ENCODE measurements around the gene UPK1B. TPM values are rescaled to one million over a fixed set of nuclear protein-coding genes. Genes with fewer than 3 reads are reported as not detected.

UPK1B gene
- total RNA-seq, 1 experiment from 2014 or later: 0.42 TPM

DNA sequence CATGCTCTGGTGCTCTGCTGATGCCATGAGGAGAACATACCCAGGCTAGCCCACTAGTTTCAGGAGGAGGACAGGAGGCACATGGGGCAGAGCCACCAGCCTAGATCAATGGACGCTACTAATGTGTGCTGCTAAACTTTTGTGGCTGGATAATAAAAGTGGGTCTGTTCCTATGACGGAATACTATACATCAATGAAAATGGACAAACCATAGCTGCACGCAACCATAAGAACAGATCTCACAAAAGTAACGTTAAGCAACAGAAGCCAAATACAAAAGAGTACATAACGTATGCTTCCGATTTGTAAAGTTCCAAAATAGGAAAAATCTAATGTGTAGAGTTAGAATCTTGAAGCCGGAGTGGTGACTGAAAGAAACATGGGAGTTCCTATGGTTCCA is 55.8 kb downstream of the UPK1B start (continued):
- TF ChIP-seq, protein P1, sequence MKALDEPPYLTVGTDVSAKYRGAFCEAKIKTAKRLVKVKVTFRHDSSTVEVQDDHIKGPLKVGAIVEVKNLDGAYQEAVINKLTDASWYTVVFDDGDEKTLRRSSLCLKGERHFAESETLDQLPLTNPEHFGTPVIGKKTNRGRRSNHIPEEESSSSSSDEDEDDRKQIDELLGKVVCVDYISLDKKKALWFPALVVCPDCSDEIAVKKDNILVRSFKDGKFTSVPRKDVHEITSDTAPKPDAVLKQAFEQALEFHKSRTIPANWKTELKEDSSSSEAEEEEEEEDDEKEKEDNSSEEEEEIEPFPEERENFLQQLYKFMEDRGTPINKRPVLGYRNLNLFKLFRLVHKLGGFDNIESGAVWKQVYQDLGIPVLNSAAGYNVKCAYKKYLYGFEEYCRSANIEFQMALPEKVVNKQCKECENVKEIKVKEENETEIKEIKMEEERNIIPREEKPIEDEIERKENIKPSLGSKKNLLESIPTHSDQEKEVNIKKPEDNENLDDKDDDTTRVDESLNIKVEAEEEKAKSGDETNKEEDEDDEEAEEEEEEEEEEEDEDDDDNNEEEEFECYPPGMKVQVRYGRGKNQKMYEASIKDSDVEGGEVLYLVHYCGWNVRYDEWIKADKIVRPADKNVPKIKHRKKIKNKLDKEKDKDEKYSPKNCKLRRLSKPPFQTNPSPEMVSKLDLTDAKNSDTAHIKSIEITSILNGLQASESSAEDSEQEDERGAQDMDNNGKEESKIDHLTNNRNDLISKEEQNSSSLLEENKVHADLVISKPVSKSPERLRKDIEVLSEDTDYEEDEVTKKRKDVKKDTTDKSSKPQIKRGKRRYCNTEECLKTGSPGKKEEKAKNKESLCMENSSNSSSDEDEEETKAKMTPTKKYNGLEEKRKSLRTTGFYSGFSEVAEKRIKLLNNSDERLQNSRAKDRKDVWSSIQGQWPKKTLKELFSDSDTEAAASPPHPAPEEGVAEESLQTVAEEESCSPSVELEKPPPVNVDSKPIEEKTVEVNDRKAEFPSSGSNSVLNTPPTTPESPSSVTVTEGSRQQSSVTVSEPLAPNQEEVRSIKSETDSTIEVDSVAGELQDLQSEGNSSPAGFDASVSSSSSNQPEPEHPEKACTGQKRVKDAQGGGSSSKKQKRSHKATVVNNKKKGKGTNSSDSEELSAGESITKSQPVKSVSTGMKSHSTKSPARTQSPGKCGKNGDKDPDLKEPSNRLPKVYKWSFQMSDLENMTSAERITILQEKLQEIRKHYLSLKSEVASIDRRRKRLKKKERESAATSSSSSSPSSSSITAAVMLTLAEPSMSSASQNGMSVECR (CRISPR knock-in tag; IDR thresholded peaks at IDR 0.05; ENCODE audit: borderline replicate concordance): no peak
- TF ChIP-seq SMAD3 (CRISPR knock-in tag; IDR thresholded peaks at IDR 0.05; ENCODE audit: borderline replicate concordance) (no peak), EMX1 (CRISPR knock-in tag; IDR thresholded peaks at IDR 0.05) (no peak), SOX15 (CRISPR knock-in tag; IDR thresholded peaks at IDR 0.05) (no peak), RELA (CRISPR knock-in tag; IDR thresholded peaks at IDR 0.05; ENCODE audit: borderline replicate concordance) (no peak), GABPB1 (CRISPR knock-in tag; IDR thresholded peaks at IDR 0.05) (no peak)
- TF ChIP-seq, protein P2, sequence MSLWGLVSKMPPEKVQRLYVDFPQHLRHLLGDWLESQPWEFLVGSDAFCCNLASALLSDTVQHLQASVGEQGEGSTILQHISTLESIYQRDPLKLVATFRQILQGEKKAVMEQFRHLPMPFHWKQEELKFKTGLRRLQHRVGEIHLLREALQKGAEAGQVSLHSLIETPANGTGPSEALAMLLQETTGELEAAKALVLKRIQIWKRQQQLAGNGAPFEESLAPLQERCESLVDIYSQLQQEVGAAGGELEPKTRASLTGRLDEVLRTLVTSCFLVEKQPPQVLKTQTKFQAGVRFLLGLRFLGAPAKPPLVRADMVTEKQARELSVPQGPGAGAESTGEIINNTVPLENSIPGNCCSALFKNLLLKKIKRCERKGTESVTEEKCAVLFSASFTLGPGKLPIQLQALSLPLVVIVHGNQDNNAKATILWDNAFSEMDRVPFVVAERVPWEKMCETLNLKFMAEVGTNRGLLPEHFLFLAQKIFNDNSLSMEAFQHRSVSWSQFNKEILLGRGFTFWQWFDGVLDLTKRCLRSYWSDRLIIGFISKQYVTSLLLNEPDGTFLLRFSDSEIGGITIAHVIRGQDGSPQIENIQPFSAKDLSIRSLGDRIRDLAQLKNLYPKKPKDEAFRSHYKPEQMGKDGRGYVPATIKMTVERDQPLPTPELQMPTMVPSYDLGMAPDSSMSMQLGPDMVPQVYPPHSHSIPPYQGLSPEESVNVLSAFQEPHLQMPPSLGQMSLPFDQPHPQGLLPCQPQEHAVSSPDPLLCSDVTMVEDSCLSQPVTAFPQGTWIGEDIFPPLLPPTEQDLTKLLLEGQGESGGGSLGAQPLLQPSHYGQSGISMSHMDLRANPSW (CRISPR knock-in tag; conservative IDR thresholded peaks at IDR 0.05; ENCODE audit: low read depth): no peak
- TF ChIP-seq, protein P3, sequence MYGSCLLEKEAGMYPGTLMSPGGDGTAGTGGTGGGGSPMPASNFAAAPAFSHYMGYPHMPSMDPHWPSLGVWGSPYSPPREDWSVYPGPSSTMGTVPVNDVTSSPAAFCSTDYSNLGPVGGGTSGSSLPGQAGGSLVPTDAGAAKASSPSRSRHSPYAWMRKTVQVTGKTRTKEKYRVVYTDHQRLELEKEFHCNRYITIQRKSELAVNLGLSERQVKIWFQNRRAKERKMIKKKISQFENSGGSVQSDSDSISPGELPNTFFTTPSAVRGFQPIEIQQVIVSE (CRISPR knock-in tag; IDR thresholded peaks at IDR 0.05; ENCODE audit: borderline replicate concordance): no peak

DNA sequence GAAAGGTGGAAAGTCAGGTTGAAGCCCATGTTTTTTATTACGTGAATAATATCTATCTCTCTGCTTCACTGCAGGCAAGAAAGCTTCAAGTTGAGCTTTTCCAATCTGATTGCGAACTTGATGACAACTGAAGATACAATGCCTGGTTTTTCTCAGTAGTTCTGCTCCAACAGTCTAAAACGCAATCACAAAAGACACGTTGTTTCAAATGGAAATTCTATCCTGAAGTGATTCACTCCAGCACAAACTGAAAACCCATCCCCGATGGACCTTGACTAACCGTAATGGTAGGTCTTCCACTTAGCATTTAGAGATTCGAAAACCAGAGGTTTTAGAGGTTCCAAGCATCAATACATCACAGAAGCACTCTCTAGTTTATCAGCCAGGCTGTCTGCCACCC is 56.7 kb downstream of the UPK1B start:
- peaks cover 71% of the 10 kb centered on the region for H3K36me3 Mint-ChIP-seq
- CTCF ChIA-PET: interaction anchor here (1.2 kb wide), 1 partner anchor 11 kb away, joined by 3 read pairs; no protein-coding TSS in a partner anchor
- DNase-seq (ENCODE audit: low spot score) (no peak), ATAC-seq (no peak)
- H3K27ac Mint-ChIP-seq: no peak overlapping the region
- POLR2A ChIA-PET: interaction anchor here (0.5 kb wide), 1 partner anchor 268 kb away, joined by 3 read pairs; the partner anchor contains the start of gene TIMMDC1
- H3K4me3 Mint-ChIP-seq: no peak overlapping the region
- H3K27me3 Mint-ChIP-seq (ENCODE audit: low read depth): no peaks in the 10 kb centered on the region
- no peaks in the 10 kb centered on the region for H3K9me3 Mint-ChIP-seq
- no peaks in the 10 kb centered on the region for H3K4me1 Mint-ChIP-seq
- TF ChIP-seq TEAD1 (CRISPR knock-in tag; IDR thresholded peaks at IDR 0.05) (no peak), FOXP1 (CRISPR knock-in tag; IDR thresholded peaks at IDR 0.05; ENCODE audit: borderline replicate concordance) (no peak), ATF1 (CRISPR knock-in tag; IDR thresholded peaks at IDR 0.05) (no peak), MXD4 (CRISPR knock-in tag; IDR thresholded peaks at IDR 0.05; ENCODE audit: borderline replicate concordance) (no peak), ZNF232 (CRISPR knock-in tag; IDR thresholded peaks at IDR 0.05) (no peak)
- TF ChIP-seq, protein P4, sequence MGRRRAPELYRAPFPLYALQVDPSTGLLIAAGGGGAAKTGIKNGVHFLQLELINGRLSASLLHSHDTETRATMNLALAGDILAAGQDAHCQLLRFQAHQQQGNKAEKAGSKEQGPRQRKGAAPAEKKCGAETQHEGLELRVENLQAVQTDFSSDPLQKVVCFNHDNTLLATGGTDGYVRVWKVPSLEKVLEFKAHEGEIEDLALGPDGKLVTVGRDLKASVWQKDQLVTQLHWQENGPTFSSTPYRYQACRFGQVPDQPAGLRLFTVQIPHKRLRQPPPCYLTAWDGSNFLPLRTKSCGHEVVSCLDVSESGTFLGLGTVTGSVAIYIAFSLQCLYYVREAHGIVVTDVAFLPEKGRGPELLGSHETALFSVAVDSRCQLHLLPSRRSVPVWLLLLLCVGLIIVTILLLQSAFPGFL (CRISPR knock-in tag; IDR thresholded peaks at IDR 0.05; ENCODE audit: borderline replicate concordance): no peak
- TF ChIP-seq, protein P2 (CRISPR knock-in tag; conservative IDR thresholded peaks at IDR 0.05; ENCODE audit: low read depth): no peak
- TF ChIP-seq, protein P5, sequence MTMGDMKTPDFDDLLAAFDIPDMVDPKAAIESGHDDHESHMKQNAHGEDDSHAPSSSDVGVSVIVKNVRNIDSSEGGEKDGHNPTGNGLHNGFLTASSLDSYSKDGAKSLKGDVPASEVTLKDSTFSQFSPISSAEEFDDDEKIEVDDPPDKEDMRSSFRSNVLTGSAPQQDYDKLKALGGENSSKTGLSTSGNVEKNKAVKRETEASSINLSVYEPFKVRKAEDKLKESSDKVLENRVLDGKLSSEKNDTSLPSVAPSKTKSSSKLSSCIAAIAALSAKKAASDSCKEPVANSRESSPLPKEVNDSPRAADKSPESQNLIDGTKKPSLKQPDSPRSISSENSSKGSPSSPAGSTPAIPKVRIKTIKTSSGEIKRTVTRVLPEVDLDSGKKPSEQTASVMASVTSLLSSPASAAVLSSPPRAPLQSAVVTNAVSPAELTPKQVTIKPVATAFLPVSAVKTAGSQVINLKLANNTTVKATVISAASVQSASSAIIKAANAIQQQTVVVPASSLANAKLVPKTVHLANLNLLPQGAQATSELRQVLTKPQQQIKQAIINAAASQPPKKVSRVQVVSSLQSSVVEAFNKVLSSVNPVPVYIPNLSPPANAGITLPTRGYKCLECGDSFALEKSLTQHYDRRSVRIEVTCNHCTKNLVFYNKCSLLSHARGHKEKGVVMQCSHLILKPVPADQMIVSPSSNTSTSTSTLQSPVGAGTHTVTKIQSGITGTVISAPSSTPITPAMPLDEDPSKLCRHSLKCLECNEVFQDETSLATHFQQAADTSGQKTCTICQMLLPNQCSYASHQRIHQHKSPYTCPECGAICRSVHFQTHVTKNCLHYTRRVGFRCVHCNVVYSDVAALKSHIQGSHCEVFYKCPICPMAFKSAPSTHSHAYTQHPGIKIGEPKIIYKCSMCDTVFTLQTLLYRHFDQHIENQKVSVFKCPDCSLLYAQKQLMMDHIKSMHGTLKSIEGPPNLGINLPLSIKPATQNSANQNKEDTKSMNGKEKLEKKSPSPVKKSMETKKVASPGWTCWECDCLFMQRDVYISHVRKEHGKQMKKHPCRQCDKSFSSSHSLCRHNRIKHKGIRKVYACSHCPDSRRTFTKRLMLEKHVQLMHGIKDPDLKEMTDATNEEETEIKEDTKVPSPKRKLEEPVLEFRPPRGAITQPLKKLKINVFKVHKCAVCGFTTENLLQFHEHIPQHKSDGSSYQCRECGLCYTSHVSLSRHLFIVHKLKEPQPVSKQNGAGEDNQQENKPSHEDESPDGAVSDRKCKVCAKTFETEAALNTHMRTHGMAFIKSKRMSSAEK (CRISPR knock-in tag; IDR thresholded peaks at IDR 0.05; ENCODE audit: borderline replicate concordance): no peak
- TF ChIP-seq, protein P6, sequence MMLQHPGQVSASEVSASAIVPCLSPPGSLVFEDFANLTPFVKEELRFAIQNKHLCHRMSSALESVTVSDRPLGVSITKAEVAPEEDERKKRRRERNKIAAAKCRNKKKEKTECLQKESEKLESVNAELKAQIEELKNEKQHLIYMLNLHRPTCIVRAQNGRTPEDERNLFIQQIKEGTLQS (CRISPR knock-in tag; conservative IDR thresholded peaks at IDR 0.05): no peak
- TF ChIP-seq, protein P7, sequence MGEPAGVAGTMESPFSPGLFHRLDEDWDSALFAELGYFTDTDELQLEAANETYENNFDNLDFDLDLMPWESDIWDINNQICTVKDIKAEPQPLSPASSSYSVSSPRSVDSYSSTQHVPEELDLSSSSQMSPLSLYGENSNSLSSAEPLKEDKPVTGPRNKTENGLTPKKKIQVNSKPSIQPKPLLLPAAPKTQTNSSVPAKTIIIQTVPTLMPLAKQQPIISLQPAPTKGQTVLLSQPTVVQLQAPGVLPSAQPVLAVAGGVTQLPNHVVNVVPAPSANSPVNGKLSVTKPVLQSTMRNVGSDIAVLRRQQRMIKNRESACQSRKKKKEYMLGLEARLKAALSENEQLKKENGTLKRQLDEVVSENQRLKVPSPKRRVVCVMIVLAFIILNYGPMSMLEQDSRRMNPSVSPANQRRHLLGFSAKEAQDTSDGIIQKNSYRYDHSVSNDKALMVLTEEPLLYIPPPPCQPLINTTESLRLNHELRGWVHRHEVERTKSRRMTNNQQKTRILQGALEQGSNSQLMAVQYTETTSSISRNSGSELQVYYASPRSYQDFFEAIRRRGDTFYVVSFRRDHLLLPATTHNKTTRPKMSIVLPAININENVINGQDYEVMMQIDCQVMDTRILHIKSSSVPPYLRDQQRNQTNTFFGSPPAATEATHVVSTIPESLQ (CRISPR knock-in tag; IDR thresholded peaks at IDR 0.05): no peak

Measured in WTC11 (cell line).